Measurements from ENCODE around the gene FXYD5.

DNA sequence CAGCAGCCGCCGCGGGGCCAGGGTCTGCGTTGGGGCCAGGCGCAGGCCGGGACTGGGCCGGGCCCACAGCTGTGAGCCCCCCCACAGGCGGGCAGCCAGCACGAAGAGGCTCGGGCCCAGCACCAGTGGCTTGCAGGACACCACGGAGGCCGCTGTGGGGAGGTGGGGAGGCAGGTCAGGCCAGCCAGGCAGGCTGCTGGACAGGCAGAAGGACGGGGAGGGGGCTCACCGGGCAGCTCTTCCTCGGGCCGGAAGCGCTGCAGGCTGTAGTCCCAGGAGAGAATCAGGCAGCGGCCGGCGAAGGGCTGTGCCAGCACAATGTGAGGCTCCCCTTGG is 27.9 kb upstream of the FXYD5 start:
- TF ChIP-seq, protein P1, sequence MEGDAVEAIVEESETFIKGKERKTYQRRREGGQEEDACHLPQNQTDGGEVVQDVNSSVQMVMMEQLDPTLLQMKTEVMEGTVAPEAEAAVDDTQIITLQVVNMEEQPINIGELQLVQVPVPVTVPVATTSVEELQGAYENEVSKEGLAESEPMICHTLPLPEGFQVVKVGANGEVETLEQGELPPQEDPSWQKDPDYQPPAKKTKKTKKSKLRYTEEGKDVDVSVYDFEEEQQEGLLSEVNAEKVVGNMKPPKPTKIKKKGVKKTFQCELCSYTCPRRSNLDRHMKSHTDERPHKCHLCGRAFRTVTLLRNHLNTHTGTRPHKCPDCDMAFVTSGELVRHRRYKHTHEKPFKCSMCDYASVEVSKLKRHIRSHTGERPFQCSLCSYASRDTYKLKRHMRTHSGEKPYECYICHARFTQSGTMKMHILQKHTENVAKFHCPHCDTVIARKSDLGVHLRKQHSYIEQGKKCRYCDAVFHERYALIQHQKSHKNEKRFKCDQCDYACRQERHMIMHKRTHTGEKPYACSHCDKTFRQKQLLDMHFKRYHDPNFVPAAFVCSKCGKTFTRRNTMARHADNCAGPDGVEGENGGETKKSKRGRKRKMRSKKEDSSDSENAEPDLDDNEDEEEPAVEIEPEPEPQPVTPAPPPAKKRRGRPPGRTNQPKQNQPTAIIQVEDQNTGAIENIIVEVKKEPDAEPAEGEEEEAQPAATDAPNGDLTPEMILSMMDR (IDR thresholded peaks at IDR 0.05; ENCODE audit: low read length): no peak
- TF ChIP-seq EZH2 (optimal IDR thresholded peaks at IDR 0.05; ENCODE audit: low read depth, low read length): no peak

Measured in MM.1S (cell line).